MCF 10A (cell line): ENCODE data around the gene BRICD5. TPM values are rescaled to one million over a fixed set of nuclear protein-coding genes. Genes with fewer than 3 reads are reported as not detected.

ENCODE experiments used
- BruUV-seq: library from RNA; stranded (reverse); fragments of 400-500 nt; replicated peaks from 2 replicates; lab custom pipeline; 2021; lab: Mats Ljungman, UMichigan
- CTCF ChIA-PET: fragments of 300-600 bp; sonication (Branson Sonifier 250); formaldehyde crosslinking; extraction: SDS; loops from one replicate; lab custom pipeline; 2021; ENCODE audit warnings: antibody characterized with exemption, inconsistent platforms; lab: Yijun Ruan, JAX
- POLR2A ChIA-PET: fragments of 300-600, 350-650 bp; sonication (Branson Sonifier 250); formaldehyde crosslinking; extraction: SDS; loops from one replicate; lab custom pipeline; 2020; ENCODE audit warnings: antibody characterized with exemption, inconsistent platforms; lab: Yijun Ruan, JAX
- DNase-seq: peaks from one replicate; pipeline ENCODE4 v3.0.0-alpha.2; 2018; ENCODE audit not compliant: unreplicated experiment
- H3K27ac Mint-ChIP-seq: one replicate; pipeline ENCODE4 v1.8.0; 2022; ENCODE audit warnings: mild to moderate bottlenecking, low read depth, mixed read lengths; ENCODE audit not compliant: unreplicated experiment
- H3K27me3 Mint-ChIP-seq: one replicate; pipeline ENCODE4 v1.8.0; 2022; ENCODE audit warnings: mixed read lengths; ENCODE audit not compliant: insufficient read depth, unreplicated experiment
- H3K36me3 Mint-ChIP-seq: one replicate; pipeline ENCODE4 v1.8.0; 2022; ENCODE audit warnings: mild to moderate bottlenecking, moderate library complexity, mixed read lengths; ENCODE audit not compliant: insufficient read depth, unreplicated experiment
- H3K4me1 Mint-ChIP-seq: one replicate; pipeline ENCODE4 v1.8.0; 2022; ENCODE audit warnings: mixed read lengths; ENCODE audit not compliant: insufficient read depth, unreplicated experiment
- H3K4me3 Mint-ChIP-seq: one replicate; pipeline ENCODE4 v1.8.0; 2022; ENCODE audit warnings: mild to moderate bottlenecking, moderate library complexity, mixed read lengths; ENCODE audit not compliant: unreplicated experiment
- H3K9me3 Mint-ChIP-seq: one replicate; pipeline ENCODE4 v1.8.0; 2022; ENCODE audit warnings: mixed read lengths; ENCODE audit not compliant: unreplicated experiment
- intact Hi-C: fragments of 100-400 bp; cut with micrococcal nuclease; formaldehyde crosslinking; loops from 2 replicates; pipeline ENCODE4 v1.14.1; 2022
- total RNA-seq: library from RNA; stranded (reverse); gene quantifications from 2 replicates; pipeline ENCODE4 v1.2.3, GENCODE V29; 2022
- TF ChIP-seq, protein P1 (sequence below): fragments of 200-600 bp; IDR thresholded peaks from one replicate; pipeline ENCODE4 v1.8.0; 2022; ENCODE audit warnings: antibody characterized with exemption, mild to moderate bottlenecking; ENCODE audit not compliant: unreplicated experiment

The BRICD5 gene
- total RNA-seq, 1 experiment from 2014 or later = 4.6 TPM

DNA sequence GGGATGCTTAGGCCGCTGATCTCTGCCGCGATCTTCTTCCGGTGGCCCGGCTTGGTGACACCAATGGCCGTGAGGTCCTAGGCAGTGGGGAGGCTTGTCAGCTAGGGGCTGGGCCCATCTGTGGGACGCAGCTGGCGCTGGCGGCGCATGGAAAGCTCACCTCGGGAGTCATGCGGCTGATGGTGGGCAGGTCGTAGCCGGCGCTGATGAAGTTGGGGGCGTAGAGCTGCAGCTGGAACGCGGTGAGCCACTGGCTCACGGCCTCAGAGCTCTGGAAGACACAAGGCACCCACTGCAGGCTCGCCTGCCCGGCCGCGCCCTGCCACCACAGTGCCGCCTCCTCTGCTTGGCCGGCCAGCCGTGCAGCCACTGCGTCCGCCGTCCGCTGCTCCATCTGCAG is 27.0 kb downstream of the BRICD5 start:
- H3K9me3 Mint-ChIP-seq = no peaks in the 10 kb centered on the region
- BruUV-seq = no TSS peak
- DNase-seq = no peak
- H3K4me3 Mint-ChIP-seq = no peak overlapping the region
- POLR2A ChIA-PET = no interaction called here
- intact Hi-C loops = no loop called here
- no peak overlapping the region for H3K27ac Mint-ChIP-seq
- TF ChIP-seq, protein P1, sequence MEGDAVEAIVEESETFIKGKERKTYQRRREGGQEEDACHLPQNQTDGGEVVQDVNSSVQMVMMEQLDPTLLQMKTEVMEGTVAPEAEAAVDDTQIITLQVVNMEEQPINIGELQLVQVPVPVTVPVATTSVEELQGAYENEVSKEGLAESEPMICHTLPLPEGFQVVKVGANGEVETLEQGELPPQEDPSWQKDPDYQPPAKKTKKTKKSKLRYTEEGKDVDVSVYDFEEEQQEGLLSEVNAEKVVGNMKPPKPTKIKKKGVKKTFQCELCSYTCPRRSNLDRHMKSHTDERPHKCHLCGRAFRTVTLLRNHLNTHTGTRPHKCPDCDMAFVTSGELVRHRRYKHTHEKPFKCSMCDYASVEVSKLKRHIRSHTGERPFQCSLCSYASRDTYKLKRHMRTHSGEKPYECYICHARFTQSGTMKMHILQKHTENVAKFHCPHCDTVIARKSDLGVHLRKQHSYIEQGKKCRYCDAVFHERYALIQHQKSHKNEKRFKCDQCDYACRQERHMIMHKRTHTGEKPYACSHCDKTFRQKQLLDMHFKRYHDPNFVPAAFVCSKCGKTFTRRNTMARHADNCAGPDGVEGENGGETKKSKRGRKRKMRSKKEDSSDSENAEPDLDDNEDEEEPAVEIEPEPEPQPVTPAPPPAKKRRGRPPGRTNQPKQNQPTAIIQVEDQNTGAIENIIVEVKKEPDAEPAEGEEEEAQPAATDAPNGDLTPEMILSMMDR = no peak
- no peaks in the 10 kb centered on the region for H3K27me3 Mint-ChIP-seq
- H3K36me3 Mint-ChIP-seq = peaks cover 5% of the 10 kb centered on the region
- peaks cover 5% of the 10 kb centered on the region for H3K4me1 Mint-ChIP-seq
- CTCF ChIA-PET = interaction anchor here (1.2 kb wide), 1 partner anchor 12 kb away, joined by 4 read pairs; no protein-coding TSS in a partner anchor

DNA sequence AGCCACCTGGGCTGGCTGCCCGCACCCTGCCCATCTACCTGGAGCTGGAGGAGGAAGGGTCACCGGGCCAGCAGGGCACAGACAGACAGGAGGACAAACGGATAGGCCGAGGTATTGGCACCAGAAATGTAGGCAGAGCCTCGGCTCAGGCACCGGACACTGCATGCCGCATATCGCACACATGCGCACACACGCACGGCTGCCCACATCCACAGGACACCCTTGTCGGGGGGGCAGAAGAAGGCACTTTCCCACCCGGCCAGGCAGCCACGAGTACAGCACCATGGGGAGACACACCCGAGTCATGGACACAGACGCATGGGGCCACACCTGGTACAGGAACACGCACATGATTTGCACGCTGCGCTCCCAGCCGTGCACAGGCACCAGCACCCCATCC is 28.7 kb downstream of the BRICD5 start:
- DNase-seq = no peak
- H3K27me3 Mint-ChIP-seq = no peaks in the 10 kb centered on the region
- TF ChIP-seq, protein P1 = no peak
- BruUV-seq = no TSS peak
- H3K9me3 Mint-ChIP-seq = no peaks in the 10 kb centered on the region
- peaks cover 5% of the 10 kb centered on the region for H3K4me1 Mint-ChIP-seq
- no peak overlapping the region for H3K27ac Mint-ChIP-seq
- ChIA-PET POLR2A (interaction anchor here (0.9 kb wide), 1 partner anchor 10 kb away, joined by 3 read pairs; no protein-coding TSS in a partner anchor), CTCF (interaction anchor here (0.6 kb wide), 1 partner anchor 24 kb away, joined by 3 read pairs; no protein-coding TSS in a partner anchor)
- H3K36me3 Mint-ChIP-seq = peaks cover 13% of the 10 kb centered on the region
- no peak overlapping the region for H3K4me3 Mint-ChIP-seq
- intact Hi-C loops = no loop called here

DNA sequence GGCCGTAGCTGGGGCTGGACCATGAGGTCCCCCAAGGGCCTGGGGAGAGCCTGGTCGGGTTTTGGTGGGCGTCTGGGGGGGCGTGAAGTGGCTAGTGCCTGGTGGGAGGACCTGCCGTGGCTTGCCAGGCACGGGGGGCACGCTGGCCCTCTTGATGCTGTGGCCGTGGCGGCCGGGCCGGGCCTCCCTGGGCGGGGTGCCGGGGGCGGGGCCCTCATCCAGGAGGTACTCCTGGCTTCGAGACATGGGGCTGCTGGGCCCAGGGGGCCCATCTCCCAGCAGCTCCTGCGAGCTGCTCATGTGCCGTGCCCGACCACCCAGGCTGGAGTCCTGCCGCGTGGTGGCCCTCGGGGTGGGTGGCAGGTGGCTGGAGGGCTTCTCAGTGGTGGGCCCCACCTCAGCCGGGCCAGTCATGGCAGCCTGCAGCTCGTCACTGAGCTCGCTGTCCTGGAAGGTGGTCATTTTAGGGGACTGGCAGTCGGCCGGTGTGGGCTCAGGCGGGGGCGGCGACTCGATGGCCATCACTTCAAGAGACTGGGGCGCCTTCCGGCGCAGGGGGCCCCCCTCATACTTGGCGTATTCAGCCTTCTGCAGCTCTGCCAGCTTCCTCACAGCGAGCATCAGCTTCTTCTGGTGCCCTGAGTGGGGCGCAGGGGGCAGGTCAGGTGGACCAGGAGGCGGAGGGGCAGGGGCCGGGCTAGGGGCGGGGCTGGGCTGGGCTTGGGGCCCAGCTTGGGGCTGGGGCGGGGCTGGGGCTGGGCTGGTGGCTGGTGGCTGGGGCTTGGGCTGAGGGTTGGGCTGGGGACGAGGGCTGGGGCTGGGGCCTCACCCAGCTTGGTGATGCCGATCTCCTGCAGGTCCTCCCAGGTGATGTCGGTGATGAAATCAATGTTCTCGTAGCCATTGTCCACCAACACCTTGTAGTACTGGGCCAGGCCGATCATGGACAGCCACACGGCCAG is 29.4 kb downstream of the BRICD5 start:
- intact Hi-C loops = no loop called here
- CTCF ChIA-PET = interaction anchor here (0.6 kb wide), 1 partner anchor 24 kb away, joined by 3 read pairs; no protein-coding TSS in a partner anchor
- H3K4me1 Mint-ChIP-seq = peaks cover 5% of the 10 kb centered on the region
- no peak overlapping the region for H3K4me3 Mint-ChIP-seq
- TF ChIP-seq, protein P1 = no peak
- no peak for DNase-seq
- no TSS peak for BruUV-seq
- no peaks in the 10 kb centered on the region for H3K9me3 Mint-ChIP-seq
- no peak overlapping the region for H3K27ac Mint-ChIP-seq
- POLR2A ChIA-PET = interaction anchor here (0.9 to 1.1 kb wide), 3 partner anchors 9 to 25 kb away, joined by 3 read pairs; partner anchors contain the start of gene TRAF7
- peaks cover 16% of the 10 kb centered on the region for H3K36me3 Mint-ChIP-seq
- H3K27me3 Mint-ChIP-seq = no peaks in the 10 kb centered on the region

DNA sequence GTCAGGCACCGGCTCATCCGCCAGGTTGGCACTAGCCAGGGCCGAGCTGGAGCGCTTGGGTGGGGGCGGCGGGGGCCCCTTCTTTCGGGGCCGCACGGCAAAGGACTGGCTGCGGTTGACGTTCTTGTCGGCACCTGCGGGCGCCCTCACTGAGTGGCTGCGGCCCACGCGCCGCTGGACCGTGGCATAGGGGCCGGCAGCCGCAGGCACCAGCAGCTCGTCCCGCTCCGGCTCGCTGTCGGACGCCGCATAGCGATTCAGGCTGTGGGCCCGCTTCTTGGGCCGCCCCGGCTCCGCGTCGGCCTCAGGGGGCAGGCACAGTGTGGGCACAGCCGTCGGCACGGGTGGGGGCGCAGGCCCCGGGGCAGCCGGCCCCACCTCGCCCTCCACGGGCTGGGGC is 30.2 kb downstream of the BRICD5 start:
- DNase-seq = no peak
- peaks cover 5% of the 10 kb centered on the region for H3K4me1 Mint-ChIP-seq
- no TSS peak for BruUV-seq
- H3K27ac Mint-ChIP-seq = no peak overlapping the region
- ChIA-PET POLR2A (interaction anchor here (1.0 to 1.1 kb wide), 2 partner anchors 24 to 25 kb away, joined by 3 read pairs; partner anchors contain the start of gene TRAF7), CTCF (no interaction called here)
- no peaks in the 10 kb centered on the region for H3K9me3 Mint-ChIP-seq
- H3K27me3 Mint-ChIP-seq = no peaks in the 10 kb centered on the region
- no peak overlapping the region for H3K4me3 Mint-ChIP-seq
- intact Hi-C loops = no loop called here
- TF ChIP-seq, protein P1 = no peak
- peaks cover 24% of the 10 kb centered on the region for H3K36me3 Mint-ChIP-seq
